CD14-positive monocyte (primary cell): ENCODE results near the gene SH3BGRL2. TPM values are rescaled to one million over a fixed set of nuclear protein-coding genes. Genes with fewer than 3 reads are reported as not detected.

Experiments used
- DNase-seq, 3 donors: peaks; one replicate each; pipeline ENCODE4 v3.0.0-alpha.2; 2011 to 2022
- H2AFZ ChIP-seq: 2 replicates; pipeline ENCODE4 v1.6.0; 2012; ENCODE audit warnings: mild to moderate bottlenecking, low read depth, low read length, inconsistent platforms; ENCODE audit not compliant: insufficient read depth, poor library complexity, severe bottlenecking
- H3K27ac ChIP-seq, 2 donors: 1 replicate in 1 of 2; 2 replicates in 1 of 2; pipeline ENCODE4 v1.5.1; 2012 to 2013; ENCODE audit warnings: low read length in 2 of 2, control low read depth in 1 of 2, inconsistent platforms in 1 of 2, low read depth in 1 of 2, mild to moderate bottlenecking in 1 of 2
- H3K27me3 ChIP-seq, 2 donors: one replicate each; pipeline versions ENCODE4 v1.6.0 to v1.6.1; 2011 to 2013; ENCODE audit warnings: low read length in 2 of 2; ENCODE audit not compliant: control insufficient read depth in 2 of 2, insufficient read depth in 2 of 2
- H3K36me3 ChIP-seq, 2 donors: replicated peaks in 1 of 2; 1 replicate in 1 of 2; 2 replicates in 1 of 2; pipeline versions ENCODE4 v1.5.1 to v1.6.1; 2012 to 2013; ENCODE audit warnings: low read length in 2 of 2, control low read depth in 1 of 2, inconsistent platforms in 1 of 2, mild to moderate bottlenecking in 1 of 2; ENCODE audit not compliant: insufficient read depth in 2 of 2, control insufficient read depth in 1 of 2
- H3K4me1 ChIP-seq, 2 donors: 1 replicate in 1 of 2; 2 replicates in 1 of 2; pipeline versions ENCODE4 v1.5.1 to v1.6.1; 2012 to 2013; ENCODE audit warnings: low read length in 2 of 2, control low read depth in 1 of 2, inconsistent platforms in 1 of 2, mild to moderate bottlenecking in 1 of 2, moderate library complexity in 1 of 2; ENCODE audit not compliant: insufficient read depth in 2 of 2, control insufficient read depth in 1 of 2
- H3K4me2 ChIP-seq: replicated peaks from 2 replicates; pipeline ENCODE3; 2012; ENCODE audit warnings: low read length, moderate library complexity, mild to moderate bottlenecking; ENCODE audit not compliant: poor library complexity, severe bottlenecking; ENCODE audit errors: extremely low read depth
- H3K4me3 ChIP-seq, 3 experiments: fragments of 200-600 bp in 1 of 3; sonication (generic) in 1 of 3; replicated peaks in 1 of 3; 1 replicate in 2 of 3; 2 replicates in 1 of 3; pipeline ENCODE4 v1.5.1; 2011 to 2013; ENCODE audit warnings: low read length in 3 of 3, mild to moderate bottlenecking in 3 of 3, control low read depth in 2 of 3, low read depth in 2 of 3, inconsistent platforms in 1 of 3, moderate library complexity in 1 of 3
- H3K79me2 ChIP-seq: 2 replicates; pipeline ENCODE4 v1.6.0; 2012; ENCODE audit warnings: mild to moderate bottlenecking, control low read depth, inconsistent platforms, low read length, moderate library complexity; ENCODE audit not compliant: insufficient read depth
- H3K9ac ChIP-seq: 2 replicates; pipeline ENCODE4 v1.6.0; 2017; ENCODE audit warnings: low read length, mild to moderate bottlenecking; ENCODE audit not compliant: insufficient read depth, poor library complexity, severe bottlenecking
- H3K9me3 ChIP-seq, 2 donors: replicated peaks in 1 of 2; 1 replicate in 1 of 2; 2 replicates in 1 of 2; pipeline versions ENCODE4 v1.5.1 to v1.6.1; 2012 to 2013; ENCODE audit warnings: low read length in 2 of 2, control low read depth in 1 of 2; ENCODE audit not compliant: control insufficient read depth in 1 of 2, insufficient read depth in 1 of 2
- H4K20me1 ChIP-seq: 2 replicates; pipeline ENCODE4 v1.6.0; 2012; ENCODE audit warnings: mild to moderate bottlenecking, low read length, control low read depth, moderate library complexity; ENCODE audit not compliant: insufficient read depth
- H3K27ac Mint-ChIP-seq, 7 donors: one replicate each; pipeline ENCODE4 v1.8.0; 2020; ENCODE audit warnings: mild to moderate bottlenecking in 7 of 7, mixed read lengths in 7 of 7, moderate library complexity in 6 of 7, inconsistent platforms in 2 of 7
- H3K27me3 Mint-ChIP-seq, 3 donors: one replicate each; pipeline ENCODE4 v1.8.0; 2021 to 2022; ENCODE audit warnings: low read depth in 3 of 3, mild to moderate bottlenecking in 3 of 3, mixed read lengths in 3 of 3, moderate library complexity in 3 of 3, inconsistent platforms in 1 of 3
- H3K36me3 Mint-ChIP-seq, 2 donors: one replicate each; pipeline ENCODE4 v1.8.0; 2020; ENCODE audit warnings: mixed read lengths in 2 of 2, inconsistent platforms in 1 of 2, mild to moderate bottlenecking in 1 of 2
- H3K4me1 Mint-ChIP-seq: one replicate; pipeline ENCODE4 v1.8.0; 2020; ENCODE audit warnings: mild to moderate bottlenecking, mixed read lengths
- H3K4me3 Mint-ChIP-seq, 2 donors: one replicate each; pipeline ENCODE4 v1.8.0; 2020; ENCODE audit warnings: mild to moderate bottlenecking in 2 of 2, mixed read lengths in 2 of 2, moderate library complexity in 1 of 2
- H3K9me3 Mint-ChIP-seq, 7 donors: one replicate each; pipeline ENCODE4 v1.8.0; 2020 to 2022; ENCODE audit warnings: mixed read lengths in 7 of 7, mild to moderate bottlenecking in 6 of 7, moderate library complexity in 6 of 7, inconsistent platforms in 2 of 7
- CTCF ChIP-seq: fragments of 200-600 bp; IDR thresholded peaks from one replicate; pipeline ENCODE4 v1.8.0; 2022; ENCODE audit warnings: antibody characterized with exemption, mild to moderate bottlenecking
- WGBS: methylation state at CpG from one replicate; pipeline ENCODE4 v1.1.5; 2013; ENCODE audit warnings: missing lambda C conversion rate; ENCODE audit not compliant: insufficient coverage; 5-methylcytosine and 5-hydroxymethylcytosine counted together
- intact Hi-C, 2 donors: fragments of 100-400 bp; cut with micrococcal nuclease; formaldehyde crosslinking; loops; one replicate each; pipeline versions ENCODE4 v1.15.0 to v1.15.1; 2023
- polyA plus RNA-seq, 3 donors: library from polyadenylated mRNA; depleted of rRNA in 1 of 3; unstranded in 2 of 3; stranded (reverse) in 1 of 3; fragments of 300-500 nt in 2 of 3; fragments of >200 nt in 1 of 3; fragmentation: Illumina TruSeq in 2 of 3; gene quantifications; 1 replicate in 2 of 3; 2 replicates in 1 of 3; pipeline ENCODE4 v1.2.3, GENCODE V29; 2012 to 2021

SH3BGRL2 gene
- polyA plus RNA-seq, 3 donors, result 0.03 to 0.30 (median 0.28) TPM

GRCh38 chr6:79610306-79611009 is 20.7 kb upstream of the SH3BGRL2 start:
- Histone ChIP-seq H3K4me3 (no peak overlapping the region), H3K4me1 (no peaks in the 10 kb centered on the region), H2AFZ (no peak overlapping the region), H3K36me3 (no peaks in the 10 kb centered on the region), H3K4me2 (no peak overlapping the region), H3K27me3 (no peaks in the 10 kb centered on the region), H3K27ac (no peak overlapping the region), H3K9ac (no peak overlapping the region), H4K20me1 (no peaks in the 10 kb centered on the region), H3K9me3 (no peaks in the 10 kb centered on the region), H3K79me2 (no peaks in the 10 kb centered on the region)
- Mint-ChIP-seq H3K4me3 (no peak overlapping the region), H3K27me3 (peaks cover 0 to 2% (median 2%) of the 10 kb centered on the region in 3 donors), H3K27ac (no peak overlapping the region), H3K4me1 (no peaks in the 10 kb centered on the region), H3K36me3 (no peaks in the 10 kb centered on the region), H3K9me3 (peaks cover 0 to 8% (median 3%) of the 10 kb centered on the region in 7 donors)
- 91% methylated on average over 1 of the region's 5 CpGs for WGBS
- DNase-seq, result no peak
- intact Hi-C loops, result no loop called here
- TF ChIP-seq CTCF, result no peak

GRCh38 chr6:79612457-79612856 is 18.7 kb upstream of the SH3BGRL2 start:
- Histone ChIP-seq H3K79me2 (no peaks in the 10 kb centered on the region), H3K4me2 (no peak overlapping the region), H3K27ac (no peak overlapping the region), H3K9ac (no peak overlapping the region), H3K4me3 (no peak overlapping the region), H2AFZ (no peak overlapping the region), H4K20me1 (no peaks in the 10 kb centered on the region), H3K36me3 (no peaks in the 10 kb centered on the region), H3K4me1 (no peaks in the 10 kb centered on the region), H3K27me3 (no peaks in the 10 kb centered on the region), H3K9me3 (no peaks in the 10 kb centered on the region)
- H3K27me3 Mint-ChIP-seq, result peaks cover 0 to 2% (median 2%) of the 10 kb centered on the region in 3 donors
- TF ChIP-seq CTCF, result no peak
- H3K9me3 Mint-ChIP-seq, result peaks cover 0 to 6% (median 2%) of the 10 kb centered on the region in 7 donors
- H3K4me1 Mint-ChIP-seq, result no peaks in the 10 kb centered on the region
- H3K4me3 Mint-ChIP-seq, result no peak overlapping the region
- no peak for DNase-seq
- intact Hi-C loops, result no loop called here
- H3K36me3 Mint-ChIP-seq, result no peaks in the 10 kb centered on the region
- no CpG with 5 or more reads among the region's 2 CpGs for WGBS
- no peak overlapping the region for H3K27ac Mint-ChIP-seq
